Activated CD4-positive, alpha-beta T cell treated with anti-CD3 and anti-CD28 coated beads for 1 hour (primary cell): ENCODE data around the gene MYL7.
"Not testable (repeated sequence)": the region's sequence is repeated elsewhere in the genome, so short reads cannot be mapped to it uniquely, and the experiment has no call there.

Experiments used
- DNase-seq: peaks from one replicate; pipeline ENCODE4 v3.0.0-alpha.2; 2020

MYL7 gene, protein sequence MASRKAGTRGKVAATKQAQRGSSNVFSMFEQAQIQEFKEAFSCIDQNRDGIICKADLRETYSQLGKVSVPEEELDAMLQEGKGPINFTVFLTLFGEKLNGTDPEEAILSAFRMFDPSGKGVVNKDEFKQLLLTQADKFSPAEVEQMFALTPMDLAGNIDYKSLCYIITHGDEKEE

GRCh38 chr7:44141221-44141850, at the start of gene MYL7:
MYL7 (minus strand) TSS chr7:44141332; CDS start chr7:44141305, 27 bp downstream.
- DNase-seq: no peak

- DNase-seq: no peak
Measured at GRCh38 chr7:44189993-44190872, 49.1 kb upstream of the MYL7 start.

DNA sequence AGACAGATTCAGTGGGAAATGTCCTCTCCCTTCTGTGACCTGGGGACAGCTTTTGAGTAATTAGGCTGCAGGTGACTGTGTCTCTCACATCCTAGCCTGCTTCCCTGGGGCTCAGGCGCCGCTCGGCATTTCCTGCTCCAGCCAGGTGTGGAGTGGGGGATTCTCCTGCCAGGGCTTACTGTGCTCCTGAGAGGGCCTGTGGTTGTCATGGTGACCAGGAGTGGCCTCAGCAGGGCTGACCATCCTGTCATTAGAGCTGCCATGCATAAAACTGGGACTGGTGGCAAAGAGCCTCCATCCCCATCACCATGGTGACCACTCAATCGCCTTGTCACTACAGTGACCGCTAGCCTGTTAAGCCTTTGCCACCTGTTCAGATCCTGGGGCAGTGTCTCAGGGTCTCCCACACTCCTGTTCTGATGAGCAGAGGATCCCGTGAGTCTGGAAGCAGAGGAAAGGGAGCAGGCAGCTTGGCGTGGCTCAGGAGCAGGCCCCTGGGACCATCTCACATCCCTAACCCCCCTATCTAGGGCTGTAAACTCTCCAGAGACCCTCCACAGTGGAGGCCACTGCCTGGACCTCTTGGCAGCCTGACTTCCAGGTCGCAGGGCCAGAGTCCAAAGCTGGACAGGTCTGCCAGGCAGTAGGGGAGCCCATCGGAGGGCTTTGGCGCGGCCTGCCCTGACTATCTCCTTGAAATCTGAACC, 48.3 kb upstream of the MYL7 start, which contains the start of gene GCK:
Gene GCK, minus strand, starts transcription at position 154 of the 707 bp plus-strand sequence. CDS start 486 bp downstream, outside the sequence.
- DNase-seq: no peak

GRCh38 chr7:44188480-44189225, 47.5 kb upstream of the MYL7 start:
- DNase-seq: no peak

DNA sequence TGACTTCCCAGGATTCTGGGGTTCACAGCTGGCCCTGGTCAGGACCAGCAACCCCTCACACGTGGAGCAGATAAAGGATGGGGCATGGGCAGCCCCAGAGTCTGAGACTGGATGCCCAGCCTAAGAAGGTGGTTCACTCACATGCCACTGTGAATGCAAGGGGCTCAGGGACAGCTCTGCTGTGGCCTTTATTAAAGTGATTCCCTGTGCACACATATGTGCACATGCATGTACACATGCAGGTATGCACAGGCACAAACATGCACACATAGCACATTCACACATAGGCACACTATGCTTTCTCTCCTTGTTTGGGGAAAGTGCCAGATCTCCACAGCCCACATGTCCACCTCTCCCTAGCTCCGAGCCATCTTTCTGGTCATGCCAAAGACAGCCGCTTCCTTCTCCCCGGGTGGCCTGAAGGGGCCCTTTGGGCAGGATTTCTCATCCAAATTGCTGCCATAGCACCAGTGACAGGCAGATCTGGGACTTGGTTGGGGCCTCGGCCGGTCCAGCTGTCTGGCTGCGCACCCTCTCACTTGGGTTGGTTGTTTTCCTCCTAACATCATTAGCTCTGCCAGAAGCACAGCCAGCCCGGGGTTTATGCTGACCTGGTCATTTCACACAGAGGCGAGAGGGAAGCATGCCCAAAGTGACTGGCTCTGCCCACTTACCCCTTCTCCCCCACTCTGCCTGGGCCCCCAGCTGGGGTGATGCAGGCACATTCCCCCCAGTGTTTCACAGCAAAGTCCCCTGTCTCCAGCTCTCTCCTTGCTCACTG, 46.7 kb upstream of the MYL7 start:
- no peak for DNase-seq

DNA sequence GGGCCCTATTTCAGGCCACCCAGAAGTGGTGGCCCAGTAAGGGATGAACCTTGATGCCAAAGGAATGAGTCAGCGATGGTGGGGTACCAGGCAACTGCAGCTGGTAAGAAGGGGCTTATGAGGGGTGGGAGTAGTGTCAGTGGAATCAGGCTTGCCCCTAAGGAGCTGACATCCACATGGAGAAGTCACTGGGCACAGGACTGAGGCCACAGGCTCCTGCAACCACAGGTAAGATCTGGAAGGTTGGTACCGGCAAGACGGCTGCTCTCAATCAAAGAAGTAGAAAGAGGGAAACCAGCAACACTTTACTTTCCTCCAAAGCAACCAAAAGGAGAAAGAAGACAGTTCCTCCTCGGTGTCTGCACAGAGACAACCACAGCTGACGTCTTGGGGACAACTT, 45.6 kb upstream of the MYL7 start:
- no peak for DNase-seq

DNA sequence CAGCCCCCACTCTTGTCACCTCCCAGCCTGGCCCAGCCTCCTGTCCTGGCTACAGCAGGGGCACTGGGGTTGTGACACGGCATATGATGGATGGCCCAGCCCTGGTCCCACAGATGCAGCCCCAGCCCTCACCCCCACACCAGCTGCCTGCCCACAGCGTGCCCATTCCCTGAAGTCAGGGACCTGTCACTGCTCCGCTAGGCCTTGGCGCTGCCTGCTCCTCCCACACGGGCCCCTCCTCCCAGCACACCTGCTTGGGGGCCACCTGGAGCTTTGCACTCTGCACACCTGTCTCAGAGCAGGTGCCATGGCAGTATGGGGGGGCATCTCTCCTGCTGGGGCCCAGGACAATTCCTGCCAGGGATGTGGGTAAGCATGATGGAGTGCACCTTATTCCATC, 44.6 kb upstream of the MYL7 start:
- DNase-seq: no peak

- no peak for DNase-seq
Measured at GRCh38 chr7:44184873-44185446, 43.8 kb upstream of the MYL7 start.

DNA sequence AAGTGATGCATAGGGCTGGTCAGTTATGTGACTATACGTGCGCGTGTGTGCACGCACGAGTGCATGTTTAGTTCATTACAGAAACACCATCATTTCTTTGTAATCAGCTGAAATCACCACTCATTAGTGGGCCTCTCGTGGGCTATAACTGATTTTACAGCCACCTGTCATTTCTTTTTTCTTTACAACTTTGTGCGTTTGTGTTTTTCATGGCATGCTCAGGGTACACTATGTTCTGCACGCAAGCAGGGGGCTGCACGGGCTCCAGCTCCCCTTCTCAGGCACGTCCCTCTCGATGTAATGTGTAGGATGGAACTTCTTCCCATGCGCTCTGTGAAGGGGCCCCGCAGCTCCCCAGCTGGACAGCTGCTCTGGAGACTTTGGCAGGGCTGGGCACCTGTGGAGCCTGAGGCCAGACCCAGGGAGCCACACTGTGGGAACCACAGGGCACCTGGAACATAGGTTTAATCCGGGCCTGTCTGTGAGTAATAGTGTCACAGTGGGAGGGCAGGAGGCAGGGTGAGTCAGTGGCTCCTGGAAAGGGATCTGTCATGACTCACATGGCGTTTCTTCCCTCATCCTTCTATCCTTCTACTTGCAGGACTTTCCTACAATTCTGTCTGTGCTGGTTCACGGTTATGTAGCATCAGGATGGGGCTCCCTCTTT, 43.2 kb upstream of the MYL7 start:
- no peak for DNase-seq

DNA sequence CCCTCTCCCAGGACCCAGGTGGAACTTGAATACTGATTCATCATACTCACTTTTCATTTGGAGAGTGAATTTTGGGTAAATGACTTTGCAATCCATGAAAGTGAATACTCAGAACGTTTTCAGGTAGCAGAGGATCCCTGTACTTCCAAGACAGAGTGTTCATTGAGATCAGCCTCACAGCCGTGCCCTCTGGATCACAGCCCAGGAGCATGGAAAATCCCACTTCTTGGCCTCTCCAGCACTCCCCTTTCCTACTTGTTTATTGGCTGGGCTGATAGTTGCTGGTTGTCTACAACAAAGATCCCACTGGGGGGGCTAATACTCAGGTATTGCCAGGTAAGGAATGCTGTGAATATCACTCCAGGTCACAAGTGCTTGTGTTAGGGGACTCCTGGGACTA, 42.3 kb upstream of the MYL7 start:
- no peak for DNase-seq

- DNase-seq: no peak
Measured at GRCh38 chr7:44182827-44183226, 41.7 kb upstream of the MYL7 start.

- no peak for DNase-seq
Measured at GRCh38 chr7:44180631-44181030, 39.5 kb upstream of the MYL7 start.

DNA sequence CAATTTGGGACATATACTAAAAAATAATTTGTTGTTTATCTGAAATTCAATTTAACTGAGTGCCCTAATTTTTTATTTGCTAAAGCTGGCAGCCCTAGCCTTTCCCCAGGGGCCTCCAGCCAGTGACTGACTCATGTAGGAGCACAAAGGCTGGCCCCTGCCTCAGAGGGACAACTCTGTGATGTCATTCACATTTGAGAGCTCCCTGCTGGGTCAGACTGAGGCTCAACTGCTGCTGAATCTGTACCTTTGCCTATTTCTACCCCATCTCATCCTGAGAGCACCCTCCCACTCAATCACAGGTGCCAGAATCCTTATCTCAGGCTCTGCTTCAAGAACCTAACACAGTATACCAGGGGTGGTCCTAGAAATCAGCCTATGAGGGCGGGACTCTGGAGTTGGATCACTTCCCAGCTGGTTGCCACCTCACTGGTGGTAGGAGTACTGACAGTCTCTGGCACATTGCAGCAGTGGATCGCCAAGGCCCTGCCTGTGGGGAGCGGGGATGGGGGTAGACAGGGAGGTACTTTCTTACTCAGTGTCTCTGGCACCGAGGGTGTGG, 36.5 kb upstream of the MYL7 start:
- no peak for DNase-seq

GRCh38 chr7:44176486-44176885, 35.4 kb upstream of the MYL7 start:
- no peak for DNase-seq

DNA sequence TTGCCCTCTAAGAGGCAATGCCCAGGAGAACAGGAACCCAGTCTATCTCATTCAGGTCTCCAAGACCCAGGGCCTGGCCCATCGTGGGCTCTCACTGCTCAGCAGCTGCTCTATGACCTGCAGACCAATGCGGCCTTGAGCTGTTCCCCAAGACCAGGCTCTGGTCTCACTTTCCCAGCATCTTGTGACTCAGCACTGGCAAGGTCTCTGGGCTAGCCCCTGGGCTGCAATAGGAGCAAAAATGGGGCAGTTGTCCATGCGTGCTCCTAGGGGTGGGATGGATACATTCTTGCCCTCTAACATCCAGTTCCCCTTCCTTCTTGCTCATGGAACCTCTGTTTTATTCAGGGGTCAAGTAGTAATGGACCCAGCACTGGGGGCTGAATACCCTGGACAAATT, 34.6 kb upstream of the MYL7 start:
- no peak for DNase-seq

- not testable (repeated sequence) for DNase-seq
Measured at GRCh38 chr7:44174694-44174948, 33.5 kb upstream of the MYL7 start.

DNA sequence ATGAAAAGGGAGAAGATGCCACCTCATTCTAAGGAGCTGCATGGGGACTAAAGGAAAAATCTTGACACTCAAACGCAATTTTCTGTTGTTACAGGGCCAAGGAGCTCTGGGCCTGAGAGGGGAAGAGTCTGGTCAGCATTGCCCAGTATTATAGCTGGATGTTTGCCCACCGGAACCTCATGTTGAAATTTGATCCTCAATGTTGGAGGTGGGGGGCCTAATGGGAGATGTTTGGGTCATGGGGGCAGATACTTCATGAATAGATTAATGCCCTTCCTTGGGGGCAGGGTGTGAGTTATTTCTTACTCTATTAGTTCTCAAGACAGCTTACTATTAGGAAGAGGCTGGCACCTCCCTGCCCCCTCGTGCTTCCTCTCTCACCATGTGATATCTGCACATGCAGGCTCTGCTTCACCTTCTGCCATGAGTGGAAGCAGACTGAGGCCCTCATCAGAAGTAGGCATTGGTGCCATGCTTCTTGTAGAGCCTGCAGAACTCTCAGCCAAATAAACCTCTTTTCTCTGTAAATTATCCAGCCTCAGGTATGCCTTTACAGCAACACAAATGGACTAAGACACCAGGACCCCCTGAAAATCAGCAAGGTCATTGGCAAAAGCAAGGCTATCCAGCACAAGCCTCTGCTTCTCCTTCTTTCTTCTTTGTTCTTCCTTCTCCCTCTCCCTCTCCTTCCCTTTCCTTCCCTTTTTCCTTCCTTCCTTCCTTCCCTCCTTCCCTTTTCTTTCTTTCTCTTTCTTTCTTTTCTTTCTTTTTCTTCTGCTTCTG, 33.0 kb upstream of the MYL7 start:
- no peak for DNase-seq

DNA sequence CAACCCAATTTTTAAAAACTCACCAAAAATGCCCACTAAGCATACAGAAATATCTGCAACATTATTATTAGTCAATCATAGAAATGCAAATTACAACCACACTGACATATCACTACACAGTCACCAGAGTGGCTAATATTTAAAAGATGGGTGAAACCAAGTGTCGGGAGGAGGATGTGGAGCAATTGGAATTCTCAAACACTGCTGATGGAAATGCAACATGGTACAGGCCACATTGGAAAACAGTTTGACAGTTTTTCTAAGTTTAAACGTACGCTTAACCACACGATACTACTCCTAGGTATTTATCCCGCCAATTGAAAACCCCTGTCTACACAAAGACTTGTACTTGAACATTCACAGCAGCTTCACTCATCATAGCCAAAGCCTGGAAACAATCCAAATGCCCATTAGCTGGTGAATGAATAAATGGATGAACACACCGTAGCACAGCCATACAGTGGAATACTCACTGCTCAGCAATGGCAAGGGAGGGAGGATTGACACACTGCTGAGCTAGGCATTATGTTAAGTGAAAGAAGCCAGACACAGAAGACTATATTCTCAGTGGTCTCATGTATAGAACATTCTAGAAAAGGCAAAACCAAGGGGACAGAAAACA, 31.8 kb upstream of the MYL7 start:
- DNase-seq: no peak

- no peak for DNase-seq
Measured at GRCh38 chr7:44172352-44172751, 31.2 kb upstream of the MYL7 start.
